Activated naive CD4-positive, alpha-beta T cell treated with Interleukin-2 at 50 U/mL for 16 hours (primary cell): ENCODE measurements around the gene KDF1.
"Not testable (repeated sequence)": the region's sequence is repeated elsewhere in the genome, so short reads cannot be mapped to it uniquely, and the experiment has no call there.

ENCODE experiments used
- DNase-seq: peaks from one replicate; pipeline ENCODE4 v3.0.0-alpha.2; 2020

Gene KDF1

DNA sequence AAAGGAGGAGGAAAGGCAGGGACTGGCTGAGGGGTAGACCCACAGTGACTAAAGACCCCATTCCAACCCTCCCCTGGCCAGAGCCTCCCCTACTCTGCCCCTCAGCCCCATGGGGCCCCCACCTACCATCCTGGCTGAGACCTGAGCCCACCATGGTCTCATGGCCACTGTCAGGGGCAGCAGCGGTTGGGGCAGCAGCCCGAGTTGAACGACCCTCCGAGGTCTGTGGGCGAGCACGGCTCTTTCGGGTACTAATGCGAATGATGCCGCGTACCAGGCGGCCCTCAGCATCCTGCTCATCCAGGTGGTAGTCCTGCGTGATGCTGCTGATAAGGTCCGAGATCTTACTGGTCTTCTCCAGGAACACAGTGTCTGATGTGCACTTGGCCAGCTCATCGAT is 9.1 kb downstream of the KDF1 start:
- no peak for DNase-seq

GRCh38 chr1:26950602-26951001 is 9.7 kb downstream of the KDF1 start:
- DNase-seq: no peak

DNA sequence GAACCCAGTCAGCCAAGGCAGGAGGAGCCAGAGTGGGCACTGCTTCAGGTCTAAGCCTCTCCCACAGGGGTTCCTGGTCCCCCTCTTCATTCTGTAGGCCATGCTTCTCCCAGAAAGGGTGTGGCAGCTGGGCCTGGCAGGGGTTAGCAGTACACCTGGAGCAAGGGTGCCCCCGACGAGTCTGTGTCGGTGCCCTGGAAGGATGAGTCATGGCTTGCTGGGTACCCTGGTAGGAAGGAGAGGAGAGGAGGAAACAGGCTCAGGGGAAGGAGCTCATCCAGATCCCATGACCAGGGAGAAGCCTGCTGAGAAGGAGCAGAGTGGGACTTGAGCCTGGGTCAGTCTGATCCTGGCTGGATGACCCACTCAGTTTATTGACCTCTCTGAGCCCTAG is 10.3 kb downstream of the KDF1 start:
- DNase-seq: no peak

DNA sequence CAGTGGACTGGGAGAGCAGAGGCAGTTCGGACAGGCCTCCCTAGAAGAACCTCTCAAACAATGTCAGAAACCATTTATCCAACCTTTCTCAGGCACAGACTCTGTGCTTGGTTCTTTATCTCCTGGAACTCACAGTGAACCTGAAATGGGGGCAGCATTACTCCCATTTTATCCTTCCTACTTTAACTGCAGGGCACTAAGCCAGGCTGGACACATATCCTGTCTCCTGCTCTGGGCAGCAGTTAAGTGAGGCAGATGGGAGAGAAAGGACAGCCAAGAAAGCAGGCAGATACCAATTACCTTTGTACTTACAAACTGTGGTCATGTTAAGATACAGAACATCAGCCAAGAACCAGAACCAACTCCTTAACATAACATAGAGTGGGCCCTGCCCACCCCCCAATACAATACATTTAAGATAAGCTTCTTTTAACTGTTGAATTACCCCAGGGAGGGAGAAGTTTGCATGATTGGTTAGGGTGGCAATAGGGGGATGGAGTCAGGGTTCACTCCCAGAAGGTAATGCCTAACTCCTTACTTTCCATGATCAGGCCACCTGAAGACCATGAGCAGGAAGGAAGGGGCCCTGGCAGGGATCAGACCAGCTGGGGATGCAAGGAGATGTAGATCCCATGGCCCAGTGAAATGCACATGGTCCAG is 10.9 kb downstream of the KDF1 start:
- no peak for DNase-seq

DNA sequence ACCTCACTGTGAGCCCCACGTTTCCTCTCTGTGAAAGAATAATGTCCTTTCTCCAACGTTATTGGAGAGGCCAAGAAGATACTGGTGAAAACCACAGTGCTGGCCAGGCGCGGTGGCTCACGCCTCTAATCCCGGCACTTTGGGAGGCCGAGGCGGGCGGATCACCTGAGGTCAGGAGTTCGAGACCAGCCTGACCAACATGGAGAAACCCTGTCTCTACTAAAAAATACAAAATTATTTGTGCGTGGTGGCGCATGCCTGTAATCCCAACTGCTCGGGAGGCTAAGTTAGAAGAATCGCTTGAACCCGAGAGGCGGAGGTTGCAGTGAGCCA is 11.6 kb downstream of the KDF1 start:
- not testable (repeated sequence) for DNase-seq

DNA sequence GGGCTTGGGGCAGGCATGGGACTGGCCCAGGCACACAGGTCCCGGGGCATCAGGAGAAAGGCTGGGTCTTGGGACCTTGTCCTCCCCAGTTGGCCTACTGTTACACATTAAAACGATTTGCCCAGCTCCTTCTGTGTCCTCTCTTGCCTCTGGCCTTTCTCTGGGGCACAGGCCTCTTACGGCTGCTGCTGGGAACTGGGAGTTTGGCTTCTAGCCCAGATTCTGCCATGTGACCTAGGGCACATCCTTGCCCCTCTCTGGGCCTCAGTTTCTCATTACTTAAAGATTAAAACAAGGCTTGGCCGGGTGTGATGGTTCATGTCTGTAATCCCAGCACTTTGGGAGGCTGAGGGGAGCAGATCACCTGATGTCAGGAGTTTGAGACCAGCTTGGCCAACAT is 14.0 kb downstream of the KDF1 start:
- DNase-seq: no peak

- no peak for DNase-seq
Measured at GRCh38 chr1:26945728-26946127, 14.5 kb downstream of the KDF1 start.

- no peak for DNase-seq
Measured at GRCh38 chr1:26945138-26945537, 15.1 kb downstream of the KDF1 start.

- DNase-seq: no peak
Measured at GRCh38 chr1:26942656-26943055, 17.6 kb downstream of the KDF1 start.

GRCh38 chr1:26941311-26941710 is 19.0 kb downstream of the KDF1 start:
- no peak for DNase-seq

GRCh38 chr1:26938659-26939025 is 21.6 kb downstream of the KDF1 start:
- DNase-seq: no peak

- DNase-seq: no peak
Measured at GRCh38 chr1:26938004-26938658, 22.1 kb downstream of the KDF1 start.

GRCh38 chr1:26936823-26937222 is 23.4 kb downstream of the KDF1 start:
- DNase-seq: no peak

DNA sequence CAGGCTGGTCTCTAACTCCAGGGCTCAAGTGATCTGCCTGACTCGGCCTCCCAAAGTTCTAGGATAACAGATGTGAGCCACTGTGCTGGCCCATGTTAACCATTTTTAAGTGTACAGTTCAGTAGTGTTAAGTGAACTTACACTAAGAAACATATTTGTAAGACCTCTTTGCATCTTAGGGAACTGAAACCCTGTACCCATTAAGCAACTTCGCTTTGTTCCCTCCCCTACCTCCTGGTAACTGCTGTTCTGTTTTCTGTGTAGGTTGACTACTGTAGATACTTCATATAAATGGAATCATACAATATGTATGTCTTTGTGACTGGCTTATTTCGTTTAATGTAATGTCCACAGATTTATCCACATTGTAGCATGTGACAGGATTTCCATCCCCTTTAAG is 27.7 kb downstream of the KDF1 start:
- DNase-seq: no peak

GRCh38 chr1:26923711-26924110 is 36.6 kb downstream of the KDF1 start:
- DNase-seq: no peak

GRCh38 chr1:26922901-26923300 is 37.4 kb downstream of the KDF1 start:
- DNase-seq: no peak

- DNase-seq: no peak
Measured at GRCh38 chr1:26922431-26922729, 37.9 kb downstream of the KDF1 start.

GRCh38 chr1:26921540-26922430 is 38.5 kb downstream of the KDF1 start, which contains the start of gene NUDC:
Gene NUDC (plus strand): TSS chr1:26921743. CDS start chr1:26921849, 106 bp downstream.
- peak; percentile 96 for DNase-seq

- DNase-seq: no peak
Measured at GRCh38 chr1:26921126-26921539, 39.1 kb downstream of the KDF1 start.

GRCh38 chr1:26915204-26915842 is 44.9 kb downstream of the KDF1 start:
- DNase-seq: no peak

DNA sequence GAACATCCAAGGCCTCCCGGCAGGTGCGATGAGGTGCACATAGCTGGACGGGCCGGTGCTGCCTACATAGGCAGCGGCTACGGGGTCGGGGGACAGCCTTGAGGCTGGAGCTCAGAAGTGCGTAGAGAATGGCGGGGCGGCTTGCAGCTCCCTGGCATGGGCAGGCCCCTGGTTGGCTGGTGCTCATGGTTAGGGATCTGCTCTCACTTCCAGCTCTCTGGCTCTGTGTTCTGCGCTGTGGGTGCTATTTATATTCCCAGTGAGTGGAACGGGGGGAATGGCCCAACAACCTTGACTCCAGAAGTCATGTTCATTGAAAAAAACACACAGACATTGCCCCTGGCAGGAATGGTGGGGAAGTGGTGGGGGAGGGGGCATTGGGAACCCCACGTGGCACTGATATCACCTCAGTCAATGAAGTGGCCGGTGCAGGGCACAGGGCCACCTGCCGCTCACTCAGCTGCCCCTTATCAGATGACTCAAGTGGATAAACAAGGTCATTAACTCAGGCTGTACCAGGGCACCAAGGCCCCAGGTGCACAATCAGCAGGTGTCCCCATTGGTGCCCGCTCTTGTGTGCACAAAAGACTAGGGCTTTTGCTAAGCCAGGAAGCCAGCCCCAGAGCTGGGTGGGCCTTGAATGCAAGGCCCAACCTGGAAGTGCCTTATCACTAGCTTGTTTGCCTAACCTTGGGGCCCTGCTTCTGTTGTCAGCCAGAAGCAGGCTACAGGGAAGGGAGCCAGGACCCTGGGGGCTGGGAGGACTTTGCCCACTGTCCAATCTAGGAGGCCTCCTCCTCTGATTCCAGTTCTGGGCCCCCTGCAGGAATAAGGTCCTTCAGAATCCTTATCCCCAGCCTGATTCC is 46.3 kb downstream of the KDF1 start, which contains the start of gene NR0B2:
Gene NR0B2, minus strand, starts transcription at position 222 of the 866 bp plus-strand sequence. Its CDS starts 35 bp downstream, at position 187.
- no peak for DNase-seq

GRCh38 chr1:26913389-26913753 is 46.9 kb downstream of the KDF1 start:
- DNase-seq: no peak

DNA sequence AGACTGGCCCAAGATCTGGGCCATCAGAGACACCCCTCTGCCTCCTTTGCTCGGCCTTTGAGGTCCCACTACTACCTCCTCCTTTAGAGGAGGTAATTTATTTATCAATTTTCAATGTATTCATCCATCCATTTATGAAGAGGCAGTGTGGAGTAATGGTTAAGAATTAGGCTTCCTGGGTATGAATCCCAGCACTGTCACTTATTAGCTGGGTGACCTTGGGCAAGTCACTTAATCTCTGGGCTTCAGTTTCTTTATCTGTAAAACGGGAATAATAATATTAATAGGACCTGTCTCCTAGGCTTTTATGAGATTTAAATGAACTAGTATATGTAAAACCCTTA is 48.1 kb downstream of the KDF1 start:
- no peak for DNase-seq
